Activated B cell treated with CpG ODN at 0.5 μM for 24 hours (primary cell): ENCODE measurements around the gene KRTAP12-1. TPM values are rescaled to one million over a fixed set of nuclear protein-coding genes. Genes with fewer than 3 reads are reported as not detected.

Experiments used
- ATAC-seq: fragments of 200-7000 bp; cut with Tn5 transposase; one replicate; pipeline ENCODE4 v1.10.0; 2021; ENCODE audit warnings: low read depth, mild to moderate bottlenecking, moderate library complexity
- CTCF ChIA-PET: fragments of 350-600 bp; sonication (Branson Sonifier 250); formaldehyde crosslinking; loops from one replicate; lab custom pipeline; 2021; ENCODE audit warnings: antibody characterized with exemption; lab: Charles Lee
- POLR2A ChIA-PET: fragments of 350-600 bp; sonication (Branson Sonifier 250); formaldehyde crosslinking; loops from one replicate; lab custom pipeline; 2021; ENCODE audit warnings: antibody characterized with exemption; lab: Charles Lee
- DNase-seq: peaks from one replicate; pipeline ENCODE4 v3.0.0; 2022
- H3K27ac Mint-ChIP-seq: one replicate; pipeline ENCODE4 v1.8.0; 2020; ENCODE audit warnings: mixed read lengths
- H3K27me3 Mint-ChIP-seq: one replicate; pipeline ENCODE4 v1.8.0; 2021; ENCODE audit warnings: mixed read lengths
- H3K36me3 Mint-ChIP-seq: one replicate; pipeline ENCODE4 v1.8.0; 2021; ENCODE audit warnings: low read depth, mixed read lengths
- H3K4me1 Mint-ChIP-seq: one replicate; pipeline ENCODE4 v1.8.0; 2021; ENCODE audit warnings: mixed read lengths
- H3K4me3 Mint-ChIP-seq: one replicate; pipeline ENCODE4 v1.8.0; 2020; ENCODE audit warnings: mild to moderate bottlenecking, mixed read lengths
- H3K9me3 Mint-ChIP-seq: one replicate; pipeline ENCODE4 v1.8.0; 2020; ENCODE audit warnings: mixed read lengths
- intact Hi-C: fragments of 100-400 bp; cut with micrococcal nuclease; formaldehyde crosslinking; loops from one replicate; pipeline ENCODE4 v1.15.1; 2024
- total RNA-seq: library from RNA; stranded (reverse); gene quantifications from 2 replicates; pipeline ENCODE4 v1.2.3, GENCODE V29; 2022
- TF ChIP-seq, protein P1 (sequence below): fragments of 200-600 bp; IDR thresholded peaks from one replicate; pipeline ENCODE4 v1.8.0; 2022; ENCODE audit warnings: antibody characterized with exemption, mild to moderate bottlenecking

The KRTAP12-1 gene
- total RNA-seq, 1 donor from 2014 or later, result not detected

- CTCF ChIA-PET, result no interaction called here
- H3K4me3 Mint-ChIP-seq, result no peak within 1 kb of the TSS
- TF ChIP-seq, protein P1, sequence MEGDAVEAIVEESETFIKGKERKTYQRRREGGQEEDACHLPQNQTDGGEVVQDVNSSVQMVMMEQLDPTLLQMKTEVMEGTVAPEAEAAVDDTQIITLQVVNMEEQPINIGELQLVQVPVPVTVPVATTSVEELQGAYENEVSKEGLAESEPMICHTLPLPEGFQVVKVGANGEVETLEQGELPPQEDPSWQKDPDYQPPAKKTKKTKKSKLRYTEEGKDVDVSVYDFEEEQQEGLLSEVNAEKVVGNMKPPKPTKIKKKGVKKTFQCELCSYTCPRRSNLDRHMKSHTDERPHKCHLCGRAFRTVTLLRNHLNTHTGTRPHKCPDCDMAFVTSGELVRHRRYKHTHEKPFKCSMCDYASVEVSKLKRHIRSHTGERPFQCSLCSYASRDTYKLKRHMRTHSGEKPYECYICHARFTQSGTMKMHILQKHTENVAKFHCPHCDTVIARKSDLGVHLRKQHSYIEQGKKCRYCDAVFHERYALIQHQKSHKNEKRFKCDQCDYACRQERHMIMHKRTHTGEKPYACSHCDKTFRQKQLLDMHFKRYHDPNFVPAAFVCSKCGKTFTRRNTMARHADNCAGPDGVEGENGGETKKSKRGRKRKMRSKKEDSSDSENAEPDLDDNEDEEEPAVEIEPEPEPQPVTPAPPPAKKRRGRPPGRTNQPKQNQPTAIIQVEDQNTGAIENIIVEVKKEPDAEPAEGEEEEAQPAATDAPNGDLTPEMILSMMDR, result no peak
- H3K27me3 Mint-ChIP-seq, result peaks cover 22% of the 10 kb centered on the region
- intact Hi-C loops, result no loop called here
- peaks cover 2% of the 10 kb centered on the region for H3K4me1 Mint-ChIP-seq
- DNase-seq (no peak), ATAC-seq (no peak)
- no peaks in the 10 kb centered on the region for H3K36me3 Mint-ChIP-seq
- no peak within 1 kb of the TSS for H3K27ac Mint-ChIP-seq
- H3K9me3 Mint-ChIP-seq, result peaks cover 19% of the 10 kb centered on the region
- POLR2A ChIA-PET, result no interaction called here
Observed at GRCh38 chr21:44654576-44655175, 27.3 kb downstream of the KRTAP12-1 start, which contains the start of gene KRTAP12-4. Gene KRTAP12-4, minus strand, starts transcription at chr21:44654659. Its CDS starts 45 bp downstream, at chr21:44654614.

DNA sequence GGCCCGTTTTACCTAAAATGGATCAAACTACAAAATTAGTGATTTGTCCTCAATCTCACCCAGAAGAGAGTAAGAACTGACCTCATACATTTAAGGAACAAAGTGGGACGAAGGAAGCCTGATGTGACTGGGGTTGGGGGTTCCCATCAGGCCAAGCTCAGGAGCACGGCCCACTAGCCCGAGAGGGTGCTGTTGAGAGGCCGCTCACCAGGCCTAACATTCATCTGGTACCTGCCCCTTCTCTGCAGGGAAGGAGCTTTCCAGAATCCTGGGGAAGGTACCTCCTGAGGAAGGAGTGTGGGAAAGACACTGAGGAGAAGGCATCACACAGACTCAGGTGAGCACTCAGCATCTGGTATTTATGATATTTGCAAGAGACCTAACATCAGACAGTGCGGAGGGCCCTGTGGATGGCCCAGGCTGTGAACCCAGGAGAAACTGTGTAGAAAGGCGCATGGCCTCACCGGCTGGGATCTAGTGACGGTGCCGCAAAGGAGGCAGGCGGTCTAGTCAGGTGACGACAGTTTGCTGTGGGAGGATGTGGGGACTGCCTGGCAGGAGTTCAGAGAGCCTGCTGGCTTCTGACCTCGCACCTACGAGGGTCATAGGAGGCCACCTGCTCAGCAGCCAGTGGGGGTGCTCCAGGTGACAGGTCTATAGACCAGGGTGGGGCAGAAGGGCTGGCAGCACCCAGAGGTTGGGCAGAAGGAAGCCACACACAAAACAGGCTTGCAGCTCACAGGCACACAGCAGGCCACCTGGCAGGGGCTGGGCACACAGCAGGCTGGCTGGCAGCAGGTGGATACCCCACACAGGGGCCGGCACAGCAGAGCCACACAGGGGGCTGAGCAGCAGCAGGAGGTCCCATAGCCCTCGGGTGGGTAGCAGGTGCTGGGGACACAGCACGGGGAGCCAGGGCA is 28.0 kb downstream of the KRTAP12-1 start:
- ATAC-seq (no peak), DNase-seq (no peak)
- Mint-ChIP-seq H3K27ac (no peak overlapping the region), H3K4me1 (peaks cover 2% of the 10 kb centered on the region), H3K27me3 (peaks cover 22% of the 10 kb centered on the region), H3K9me3 (peaks cover 19% of the 10 kb centered on the region), H3K36me3 (no peaks in the 10 kb centered on the region), H3K4me3 (no peak overlapping the region)
- intact Hi-C loops, result no loop called here
- CTCF ChIA-PET, result no interaction called here
- TF ChIP-seq, protein P1, result no peak
- POLR2A ChIA-PET, result no interaction called here

GRCh38 chr21:44653123-44653522 is 28.8 kb downstream of the KRTAP12-1 start:
- Mint-ChIP-seq H3K4me3 (no peak overlapping the region), H3K27ac (no peak overlapping the region), H3K27me3 (peaks cover 15% of the 10 kb centered on the region), H3K36me3 (no peaks in the 10 kb centered on the region), H3K9me3 (peaks cover 17% of the 10 kb centered on the region), H3K4me1 (peaks cover 2% of the 10 kb centered on the region)
- intact Hi-C loops, result no loop called here
- DNase-seq (no peak), ATAC-seq (no peak)
- CTCF ChIA-PET, result no interaction called here
- POLR2A ChIA-PET, result no interaction called here
- TF ChIP-seq, protein P1, result no peak

DNA sequence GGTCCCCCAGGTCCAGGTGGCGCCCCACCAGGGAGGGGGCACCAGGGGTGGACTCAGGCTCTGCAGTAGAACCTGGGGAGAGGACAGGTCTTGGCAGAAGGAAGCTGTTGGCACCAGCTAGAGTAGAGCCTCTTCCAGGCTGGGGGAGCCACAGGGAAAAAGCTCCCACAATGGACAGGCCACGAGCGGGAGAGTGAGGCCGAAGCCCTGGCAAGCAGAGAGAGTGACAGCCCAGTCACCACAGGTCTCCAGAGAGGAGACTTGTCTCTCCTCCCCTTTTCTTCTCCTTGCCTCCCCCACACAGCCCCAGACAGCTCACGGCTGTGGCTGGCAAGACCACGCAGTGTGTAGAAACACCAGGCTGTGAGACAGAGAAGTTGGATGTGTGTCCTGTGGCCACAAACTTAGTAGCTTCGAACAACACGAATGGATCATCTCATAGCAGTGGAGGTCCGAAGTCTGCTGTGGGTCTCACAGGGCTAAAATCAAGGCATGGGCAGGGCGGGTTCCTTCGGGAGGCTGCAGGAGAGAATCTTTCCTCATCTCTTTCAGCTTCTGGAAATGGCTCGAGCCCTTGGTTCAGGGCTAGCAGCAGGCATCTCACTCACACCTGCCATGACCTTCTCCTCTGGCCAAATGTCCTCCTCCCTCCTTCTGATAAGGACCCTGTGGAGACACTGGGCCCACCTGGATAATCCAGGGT is 30.8 kb downstream of the KRTAP12-1 start:
- no peaks in the 10 kb centered on the region for H3K4me1 Mint-ChIP-seq
- H3K4me3 Mint-ChIP-seq, result no peak overlapping the region
- peaks cover 4% of the 10 kb centered on the region for H3K9me3 Mint-ChIP-seq
- intact Hi-C loops, result no loop called here
- no peak for ATAC-seq
- H3K27ac Mint-ChIP-seq, result no peak overlapping the region
- no peaks in the 10 kb centered on the region for H3K36me3 Mint-ChIP-seq
- no peak for DNase-seq
- TF ChIP-seq, protein P1, result no peak
- CTCF ChIA-PET, result no interaction called here
- POLR2A ChIA-PET, result no interaction called here
- H3K27me3 Mint-ChIP-seq, result peaks cover 5% of the 10 kb centered on the region
